ENCODE results near the gene KCNMA1. TPM values are rescaled to one million over a fixed set of nuclear protein-coding genes. Genes with fewer than 3 reads are reported as not detected.
"Not testable (repeated sequence)": the region's sequence is repeated elsewhere in the genome, so short reads cannot be mapped to it uniquely, and the experiment has no call there.

KCNMA1 gene
- total RNA-seq, 4 donors from 2014 or later: 4.6 to 10.5 (median 7.8) TPM

GRCh38 chr10:77413231-77413630, 224.4 kb downstream of the KCNMA1 start:
- H3K36me3 ChIP-seq: no peaks in the 10 kb centered on the region
- no peak overlapping the region for H3K27ac ChIP-seq
- TF ChIP-seq POLR2AphosphoS5 (IDR thresholded peaks at IDR 0.05): no peak
- no peak for TF ChIP-seq EP300 (IDR thresholded peaks at IDR 0.05)
- TF ChIP-seq POLR2A (IDR thresholded peaks at IDR 0.05): no peak
- no peak for TF ChIP-seq CTCF (IDR thresholded peaks at IDR 0.05)
- no peak for DNase-seq (ENCODE audit: low spot score in 2 of 2)
- peaks cover 16% of the 10 kb centered on the region for H3K4me1 ChIP-seq
- 91% methylated on average over 7 of the region's 7 CpGs for WGBS
- H3K4me3 ChIP-seq: no peak overlapping the region
- peaks cover 25% of the 10 kb centered on the region for H3K27me3 ChIP-seq
- no peaks in the 10 kb centered on the region for H3K9me3 ChIP-seq

- Histone ChIP-seq H3K27me3 (peaks cover 28% of the 10 kb centered on the region), H3K4me1 (peaks cover 16% of the 10 kb centered on the region)
- 89% methylated on average over 8 of the region's 8 CpGs for WGBS
- not testable (repeated sequence) for H3K4me3 ChIP-seq; H3K9me3 ChIP-seq; DNase-seq (ENCODE audit: low spot score in 2 of 2); H3K36me3 ChIP-seq; H3K27ac ChIP-seq
Measured at GRCh38 chr10:77412573-77413133, 225.0 kb downstream of the KCNMA1 start.

- WGBS: 92% methylated on average over 11 of the region's 11 CpGs
- H3K4me3 ChIP-seq: no peak overlapping the region
- no peaks in the 10 kb centered on the region for H3K36me3 ChIP-seq
- DNase-seq (ENCODE audit: low spot score in 2 of 2): no peak
- no peak overlapping the region for H3K27ac ChIP-seq
- H3K27me3 ChIP-seq: peaks cover 31% of the 10 kb centered on the region
- H3K4me1 ChIP-seq: peaks cover 10% of the 10 kb centered on the region
- TF ChIP-seq POLR2AphosphoS5 (IDR thresholded peaks at IDR 0.05) (no peak), CTCF (IDR thresholded peaks at IDR 0.05) (no peak), POLR2A (IDR thresholded peaks at IDR 0.05) (no peak), EP300 (IDR thresholded peaks at IDR 0.05) (no peak)
- H3K9me3 ChIP-seq: no peaks in the 10 kb centered on the region
Measured at GRCh38 chr10:77411805-77412204, 225.8 kb downstream of the KCNMA1 start.

GRCh38 chr10:77410523-77410922, 227.1 kb downstream of the KCNMA1 start:
- WGBS: 53% methylated on average over 9 of the region's 9 CpGs
- Histone ChIP-seq H3K4me3 (no peak overlapping the region), H3K4me1 (peaks cover 19% of the 10 kb centered on the region), H3K27me3 (peaks cover 31% of the 10 kb centered on the region), H3K36me3 (no peaks in the 10 kb centered on the region), H3K27ac (no peak overlapping the region), H3K9me3 (no peaks in the 10 kb centered on the region)
- DNase-seq (ENCODE audit: low spot score in 2 of 2): no peak
- TF ChIP-seq EP300 (IDR thresholded peaks at IDR 0.05) (no peak), CTCF (IDR thresholded peaks at IDR 0.05) (no peak), POLR2A (IDR thresholded peaks at IDR 0.05) (no peak), POLR2AphosphoS5 (IDR thresholded peaks at IDR 0.05) (no peak)

- H3K9me3 ChIP-seq: no peaks in the 10 kb centered on the region
- WGBS: 43% methylated on average over 2 of the region's 7 CpGs
- DNase-seq (ENCODE audit: low spot score in 2 of 2): no peak
- no peak overlapping the region for H3K27ac ChIP-seq
- peaks cover 31% of the 10 kb centered on the region for H3K27me3 ChIP-seq
- TF ChIP-seq POLR2AphosphoS5 (IDR thresholded peaks at IDR 0.05): no peak
- no peak for TF ChIP-seq CTCF (IDR thresholded peaks at IDR 0.05)
- no peak for TF ChIP-seq POLR2A (IDR thresholded peaks at IDR 0.05)
- TF ChIP-seq EP300 (IDR thresholded peaks at IDR 0.05): no peak
- peaks cover 20% of the 10 kb centered on the region for H3K4me1 ChIP-seq
- H3K36me3 ChIP-seq: no peaks in the 10 kb centered on the region
- no peak overlapping the region for H3K4me3 ChIP-seq
Measured at GRCh38 chr10:77409697-77410471, 227.7 kb downstream of the KCNMA1 start.
